ENCODE measurements around the gene NTN4. TPM values are rescaled to one million over a fixed set of nuclear protein-coding genes. Genes with fewer than 3 reads are reported as not detected.
"Not testable (repeated sequence)": the region's sequence is repeated elsewhere in the genome, so short reads cannot be mapped to it uniquely, and the experiment has no call there.

The NTN4 gene
- total and polyA plus RNA-seq, 4 experiments from 2014 or later: 2.0 to 5.5 (median 3.8) TPM

DNA sequence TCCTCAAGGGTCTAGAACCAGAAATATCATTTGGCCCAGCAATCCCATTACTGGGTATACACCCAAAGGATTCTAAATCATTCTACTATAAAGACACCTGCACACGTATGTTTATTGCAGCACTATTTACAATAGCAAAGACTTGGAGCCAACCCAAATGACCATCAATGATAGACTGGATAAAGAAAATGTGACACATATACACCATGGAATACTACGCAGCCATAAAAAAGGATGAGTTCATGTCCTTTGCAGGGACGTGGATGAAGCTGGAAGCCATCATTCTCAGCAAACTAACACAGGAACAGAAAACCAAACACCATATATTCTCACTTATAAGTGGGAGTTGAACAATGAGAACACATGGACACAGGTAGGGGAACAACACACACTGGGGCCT, 112.8 kb downstream of the NTN4 start:
- peaks cover 0 to 12% of the 10 kb centered on the region in 2 donors for H3K36me3 Mint-ChIP-seq
- H3K27me3 Mint-ChIP-seq; H3K36me3 ChIP-seq (ENCODE audit: insufficient read depth, low read length); POLR2A ChIA-PET (ENCODE audit: partially characterized antibody); CTCF ChIA-PET (ENCODE audit: partially characterized antibody); intact Hi-C loops (cut with micrococcal nuclease); H3K27me3 ChIP-seq (ENCODE audit: insufficient read depth, low read length); H3K4me3 Mint-ChIP-seq; H3K4me3 ChIP-seq (ENCODE audit: low read length in 2 of 2); H3K27ac Mint-ChIP-seq; H3K9me3 Mint-ChIP-seq; DNase-seq; H3K4me1 ChIP-seq (ENCODE audit: insufficient read depth, low read length); H3K4me1 Mint-ChIP-seq; H3K27ac ChIP-seq (ENCODE audit: low read depth, low read length); H3K9me3 ChIP-seq (ENCODE audit: control insufficient read depth in 1 of 2, low read length in 2 of 2): not testable (repeated sequence)

DNA sequence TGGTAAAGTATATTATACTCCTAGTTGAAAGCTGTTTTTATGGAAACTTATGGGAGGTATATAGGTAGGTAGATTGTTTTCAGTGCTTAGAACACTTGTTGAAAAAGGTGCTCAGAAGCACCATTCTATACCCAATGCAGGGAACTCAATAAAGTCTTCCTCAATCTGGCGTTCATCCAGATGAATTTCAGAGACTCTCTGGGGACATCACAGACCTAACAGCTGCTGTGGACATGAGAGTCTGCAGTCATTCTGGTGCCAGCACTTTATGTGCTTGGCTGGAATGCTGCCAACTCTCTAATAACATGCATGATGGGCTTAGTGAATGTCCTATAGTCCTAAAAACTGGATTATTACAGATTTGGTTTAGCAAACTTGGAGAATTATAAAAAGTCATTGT, 115.9 kb downstream of the NTN4 start:
- Histone ChIP-seq H3K4me1 (ENCODE audit: insufficient read depth, low read length) (no peaks in the 10 kb centered on the region), H3K36me3 (ENCODE audit: insufficient read depth, low read length) (no peaks in the 10 kb centered on the region), H3K9me3 (ENCODE audit: control insufficient read depth in 1 of 2, low read length in 2 of 2) (no peaks in the 10 kb centered on the region), H3K27me3 (ENCODE audit: insufficient read depth, low read length) (no peaks in the 10 kb centered on the region), H3K4me3 (ENCODE audit: low read length in 2 of 2) (no peak overlapping the region), H3K27ac (ENCODE audit: low read depth, low read length) (no peak overlapping the region)
- intact Hi-C loops (cut with micrococcal nuclease): no loop called here
- H3K4me1 Mint-ChIP-seq: no peaks in the 10 kb centered on the region
- no peak overlapping the region for H3K4me3 Mint-ChIP-seq
- H3K27ac Mint-ChIP-seq: no peak overlapping the region
- DNase-seq: no peak
- peaks cover 0 to 9% of the 10 kb centered on the region in 2 donors for H3K36me3 Mint-ChIP-seq
- peaks cover 0 to 5% (median 0%) of the 10 kb centered on the region in 8 donors for H3K9me3 Mint-ChIP-seq
- CTCF ChIA-PET (ENCODE audit: partially characterized antibody): no interaction called here
- POLR2A ChIA-PET (ENCODE audit: partially characterized antibody): no interaction called here
- H3K27me3 Mint-ChIP-seq: peaks cover 2 to 3% of the 10 kb centered on the region in 2 donors

DNA sequence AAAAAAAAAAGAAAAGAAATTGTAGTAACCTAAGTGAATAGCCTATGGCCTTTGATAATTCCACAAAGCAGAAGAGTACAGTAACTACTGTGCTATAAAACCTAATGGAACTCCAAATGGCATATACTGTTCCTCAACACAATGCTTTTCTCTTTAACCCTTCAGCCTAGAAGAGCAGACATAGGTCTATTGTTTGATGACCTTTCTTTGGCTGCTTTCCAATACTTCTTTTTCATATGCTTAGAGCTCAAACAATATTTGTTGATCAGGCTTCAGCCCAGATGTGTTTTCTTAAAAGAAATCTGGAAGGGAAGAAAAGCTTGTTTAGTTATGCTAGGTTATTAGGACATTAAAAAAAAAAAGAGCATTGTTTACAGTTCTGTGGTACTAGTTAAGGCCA, 116.4 kb downstream of the NTN4 start:
- H3K27me3 Mint-ChIP-seq: peaks cover 2 to 3% of the 10 kb centered on the region in 2 donors
- ChIA-PET CTCF (ENCODE audit: partially characterized antibody) (no interaction called here), POLR2A (ENCODE audit: partially characterized antibody) (no interaction called here)
- no peak overlapping the region for H3K4me3 Mint-ChIP-seq
- Histone ChIP-seq H3K9me3 (ENCODE audit: control insufficient read depth in 1 of 2, low read length in 2 of 2) (no peaks in the 10 kb centered on the region), H3K27ac (ENCODE audit: low read depth, low read length) (no peak overlapping the region), H3K36me3 (ENCODE audit: insufficient read depth, low read length) (no peaks in the 10 kb centered on the region), H3K27me3 (ENCODE audit: insufficient read depth, low read length) (no peaks in the 10 kb centered on the region), H3K4me3 (ENCODE audit: low read length in 2 of 2) (no peak overlapping the region), H3K4me1 (ENCODE audit: insufficient read depth, low read length) (no peaks in the 10 kb centered on the region)
- peaks cover 0 to 9% of the 10 kb centered on the region in 2 donors for H3K36me3 Mint-ChIP-seq
- DNase-seq: no peak
- no peak overlapping the region for H3K27ac Mint-ChIP-seq
- intact Hi-C loops (cut with micrococcal nuclease): no loop called here
- H3K4me1 Mint-ChIP-seq: no peaks in the 10 kb centered on the region
- H3K9me3 Mint-ChIP-seq: peaks cover 0 to 5% (median 0%) of the 10 kb centered on the region in 8 donors

DNA sequence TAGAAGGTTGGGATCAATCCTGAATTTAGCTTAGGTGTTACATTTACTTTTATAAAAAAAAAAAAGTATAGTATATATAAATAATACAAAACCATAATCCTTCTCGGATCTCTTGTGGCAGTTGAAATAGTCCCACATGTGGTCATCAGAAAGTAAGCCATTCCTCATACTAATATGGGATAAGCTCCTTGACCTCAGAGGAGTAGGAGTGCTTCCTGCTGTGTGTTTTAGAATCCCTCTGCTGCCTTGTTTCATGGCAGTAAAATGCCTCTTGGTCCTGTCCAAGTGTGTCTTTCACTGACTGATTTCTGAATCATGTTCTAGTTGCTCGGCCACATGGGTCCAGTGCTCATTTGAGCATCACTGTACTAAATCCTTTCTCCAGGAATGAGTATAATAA, 117.0 kb downstream of the NTN4 start:
- Histone ChIP-seq H3K9me3 (ENCODE audit: control insufficient read depth in 1 of 2, low read length in 2 of 2) (no peaks in the 10 kb centered on the region), H3K27ac (ENCODE audit: low read depth, low read length) (no peak overlapping the region), H3K4me1 (ENCODE audit: insufficient read depth, low read length) (no peaks in the 10 kb centered on the region), H3K4me3 (ENCODE audit: low read length in 2 of 2) (no peak overlapping the region), H3K27me3 (ENCODE audit: insufficient read depth, low read length) (no peaks in the 10 kb centered on the region), H3K36me3 (ENCODE audit: insufficient read depth, low read length) (no peaks in the 10 kb centered on the region)
- Mint-ChIP-seq H3K36me3 (peaks cover 0 to 9% of the 10 kb centered on the region in 2 donors), H3K4me1 (no peaks in the 10 kb centered on the region), H3K27me3 (peaks cover 2 to 3% of the 10 kb centered on the region in 2 donors), H3K9me3 (peaks cover 0 to 5% (median 0%) of the 10 kb centered on the region in 8 donors), H3K4me3 (no peak overlapping the region), H3K27ac (peak overlapping the region in 1 of 7 donors; percentile 47)
- ChIA-PET CTCF (ENCODE audit: partially characterized antibody) (no interaction called here), POLR2A (ENCODE audit: partially characterized antibody) (no interaction called here)
- no peak for DNase-seq
- intact Hi-C loops (cut with micrococcal nuclease): no loop called here

DNA sequence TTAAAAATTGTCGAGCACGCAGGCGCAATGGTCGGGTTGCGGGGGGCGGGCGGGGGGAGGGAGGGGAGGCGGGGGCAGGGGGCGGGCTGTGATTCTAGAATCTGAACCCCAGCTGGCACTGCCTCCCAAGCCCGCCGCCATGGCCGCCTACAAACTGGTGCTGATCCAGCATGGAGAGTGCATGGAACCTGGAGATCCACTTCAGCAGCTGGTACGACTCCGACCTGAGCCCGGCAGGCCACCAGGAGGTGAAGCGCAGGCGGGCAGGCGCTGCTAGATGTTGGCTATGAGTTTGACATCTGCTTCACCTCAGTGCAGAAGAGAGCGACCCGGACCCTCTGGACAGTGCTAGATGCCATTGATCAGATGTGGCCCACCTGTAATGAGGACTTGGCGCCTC, 118.4 kb downstream of the NTN4 start:
- no peaks in the 10 kb centered on the region for H3K9me3 Mint-ChIP-seq
- Histone ChIP-seq H3K36me3 (ENCODE audit: insufficient read depth, low read length) (no peaks in the 10 kb centered on the region), H3K27me3 (ENCODE audit: insufficient read depth, low read length) (no peaks in the 10 kb centered on the region), H3K4me1 (ENCODE audit: insufficient read depth, low read length) (no peaks in the 10 kb centered on the region), H3K4me3 (ENCODE audit: low read length in 2 of 2) (no peak overlapping the region), H3K27ac (ENCODE audit: low read depth, low read length) (no peak overlapping the region), H3K9me3 (ENCODE audit: control insufficient read depth in 1 of 2, low read length in 2 of 2) (no peaks in the 10 kb centered on the region)
- no peaks in the 10 kb centered on the region for H3K4me1 Mint-ChIP-seq
- ChIA-PET CTCF (ENCODE audit: partially characterized antibody) (no interaction called here), POLR2A (ENCODE audit: partially characterized antibody) (no interaction called here)
- no peak overlapping the region for H3K27ac Mint-ChIP-seq
- H3K4me3 Mint-ChIP-seq: no peak overlapping the region
- H3K36me3 Mint-ChIP-seq: no peaks in the 10 kb centered on the region
- intact Hi-C loops (cut with micrococcal nuclease): no loop called here
- DNase-seq: no peak
- H3K27me3 Mint-ChIP-seq: peaks cover 2 to 3% of the 10 kb centered on the region in 2 donors

DNA sequence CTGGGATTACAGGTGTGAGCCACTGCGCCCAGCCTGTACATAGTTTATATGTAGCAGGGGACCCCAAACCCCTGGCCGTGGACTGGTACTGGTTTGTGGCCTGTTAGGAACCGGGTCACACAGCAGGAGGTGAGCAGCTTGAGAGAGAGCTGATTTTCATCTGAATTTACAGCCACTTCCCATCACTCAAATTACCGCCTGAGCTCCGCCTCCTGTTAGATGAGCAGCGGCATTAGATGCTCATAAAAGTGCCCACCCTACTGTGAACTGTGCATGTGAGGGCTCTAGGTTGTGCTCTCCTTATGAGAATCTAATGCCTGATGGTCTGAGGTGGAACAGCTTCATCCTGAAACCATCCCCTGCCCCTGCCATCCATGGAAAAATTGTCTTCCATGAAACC, 119.3 kb downstream of the NTN4 start:
- Histone ChIP-seq H3K4me3 (ENCODE audit: low read length in 2 of 2) (no peak overlapping the region), H3K27ac (ENCODE audit: low read depth, low read length) (no peak overlapping the region), H3K9me3 (ENCODE audit: control insufficient read depth in 1 of 2, low read length in 2 of 2) (no peaks in the 10 kb centered on the region), H3K36me3 (ENCODE audit: insufficient read depth, low read length) (no peaks in the 10 kb centered on the region), H3K27me3 (ENCODE audit: insufficient read depth, low read length) (no peaks in the 10 kb centered on the region), H3K4me1 (ENCODE audit: insufficient read depth, low read length) (no peaks in the 10 kb centered on the region)
- ChIA-PET POLR2A (ENCODE audit: partially characterized antibody) (no interaction called here), CTCF (ENCODE audit: partially characterized antibody) (no interaction called here)
- no peak overlapping the region for H3K4me3 Mint-ChIP-seq
- H3K27ac Mint-ChIP-seq: no peak overlapping the region
- H3K27me3 Mint-ChIP-seq: peaks cover 2 to 3% of the 10 kb centered on the region in 2 donors
- DNase-seq: no peak
- H3K9me3 Mint-ChIP-seq: no peaks in the 10 kb centered on the region
- no peaks in the 10 kb centered on the region for H3K36me3 Mint-ChIP-seq
- no peaks in the 10 kb centered on the region for H3K4me1 Mint-ChIP-seq
- intact Hi-C loops (cut with micrococcal nuclease): no loop called here

DNA sequence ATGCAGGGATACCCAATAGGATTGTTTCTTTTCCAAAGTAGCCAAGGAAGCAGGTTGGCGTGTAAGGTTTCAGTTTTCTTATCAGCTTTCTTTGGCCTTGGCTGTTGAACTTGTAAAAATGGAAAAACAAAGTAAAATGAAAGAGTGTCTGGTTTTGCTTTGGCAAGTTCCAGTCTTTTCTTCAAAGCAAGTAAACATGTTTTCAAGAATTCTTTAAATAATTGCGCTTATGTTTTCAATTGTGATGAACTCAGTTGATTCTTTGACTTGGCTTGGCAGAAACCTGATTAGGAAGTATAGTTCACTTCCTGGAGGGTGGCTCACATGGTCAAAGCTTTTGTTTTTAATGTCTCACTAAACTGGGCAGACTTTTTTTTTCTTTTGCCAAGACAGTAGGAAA, 127.0 kb downstream of the NTN4 start:
- Histone ChIP-seq H3K27me3 (ENCODE audit: insufficient read depth, low read length) (no peaks in the 10 kb centered on the region), H3K4me3 (ENCODE audit: low read length in 2 of 2) (no peak overlapping the region), H3K36me3 (ENCODE audit: insufficient read depth, low read length) (no peaks in the 10 kb centered on the region), H3K9me3 (ENCODE audit: control insufficient read depth in 1 of 2, low read length in 2 of 2) (no peaks in the 10 kb centered on the region), H3K27ac (ENCODE audit: low read depth, low read length) (no peak overlapping the region), H3K4me1 (ENCODE audit: insufficient read depth, low read length) (no peaks in the 10 kb centered on the region)
- intact Hi-C loops (cut with micrococcal nuclease): no loop called here
- DNase-seq: no peak
- Mint-ChIP-seq H3K27ac (no peak overlapping the region), H3K4me1 (no peaks in the 10 kb centered on the region), H3K36me3 (no peaks in the 10 kb centered on the region), H3K4me3 (no peak overlapping the region), H3K9me3 (no peaks in the 10 kb centered on the region), H3K27me3 (peaks cover 2 to 8% of the 10 kb centered on the region in 2 donors)
- CTCF ChIA-PET (ENCODE audit: partially characterized antibody): no interaction called here
- POLR2A ChIA-PET (ENCODE audit: partially characterized antibody): no interaction called here

DNA sequence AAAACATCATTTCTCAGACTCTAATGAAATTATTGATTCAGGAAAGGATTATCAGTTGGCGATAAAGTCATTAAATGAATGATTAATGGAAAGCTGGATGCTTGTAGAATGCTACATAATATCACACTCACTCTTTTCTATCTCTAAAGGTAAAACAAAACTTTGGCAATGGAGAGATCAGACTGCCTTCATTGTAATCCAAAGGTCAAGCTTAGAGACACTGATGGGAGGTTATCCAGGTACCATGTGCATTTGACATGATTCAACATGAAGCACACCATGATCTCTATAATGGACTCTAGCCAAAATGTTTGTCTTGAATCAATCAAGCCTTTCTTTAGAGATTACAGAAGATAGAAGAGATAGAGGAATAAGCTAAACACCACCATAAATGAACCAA, 129.2 kb downstream of the NTN4 start:
- Mint-ChIP-seq H3K4me3 (no peak overlapping the region), H3K9me3 (no peaks in the 10 kb centered on the region), H3K27ac (no peak overlapping the region), H3K4me1 (no peaks in the 10 kb centered on the region), H3K27me3 (peaks cover 5 to 11% of the 10 kb centered on the region in 2 donors), H3K36me3 (no peaks in the 10 kb centered on the region)
- H3K36me3 ChIP-seq (ENCODE audit: insufficient read depth, low read length): no peaks in the 10 kb centered on the region
- H3K4me1 ChIP-seq (ENCODE audit: insufficient read depth, low read length): no peaks in the 10 kb centered on the region
- H3K9me3 ChIP-seq (ENCODE audit: control insufficient read depth in 1 of 2, low read length in 2 of 2): no peaks in the 10 kb centered on the region
- no peak for DNase-seq
- CTCF ChIA-PET (ENCODE audit: partially characterized antibody): no interaction called here
- H3K27ac ChIP-seq (ENCODE audit: low read depth, low read length): no peak overlapping the region
- intact Hi-C loops (cut with micrococcal nuclease): no loop called here
- no peaks in the 10 kb centered on the region for H3K27me3 ChIP-seq (ENCODE audit: insufficient read depth, low read length)
- H3K4me3 ChIP-seq (ENCODE audit: low read length in 2 of 2): no peak overlapping the region
- POLR2A ChIA-PET (ENCODE audit: partially characterized antibody): no interaction called here

Data from CD4-positive, alpha-beta memory T cell (primary cell).